B cell (primary cell): ENCODE measurements around the gene NCS1. TPM values are rescaled to one million over a fixed set of nuclear protein-coding genes. Genes with fewer than 3 reads are reported as not detected.

Experiments used
- ATAC-seq: fragments of 200-7000 bp; cut with Tn5 transposase; one replicate; pipeline ENCODE4 v1.10.0; 2021; ENCODE audit warnings: low read depth, mild to moderate bottlenecking, moderate number of reproducible peaks, moderate library complexity
- CTCF ChIA-PET: fragments of 350-600 bp; sonication (Branson Sonifier 250); formaldehyde crosslinking; loops from one replicate; lab custom pipeline; 2021; ENCODE audit warnings: antibody characterized with exemption, inconsistent platforms; lab: Charles Lee
- POLR2A ChIA-PET: fragments of 350-600 bp; sonication (Branson Sonifier 250); formaldehyde crosslinking; loops from one replicate; lab custom pipeline; 2021; ENCODE audit warnings: antibody characterized with exemption; lab: Charles Lee
- DNase-seq: peaks from one replicate; pipeline ENCODE4 v3.0.0; 2013
- H2AFZ ChIP-seq: 2 replicates; pipeline ENCODE4 v1.6.1; 2012; ENCODE audit warnings: mild to moderate bottlenecking, low read depth, low read length; ENCODE audit not compliant: insufficient read depth, poor library complexity, severe bottlenecking
- H3K27ac ChIP-seq, 2 donors: 1 replicate in 1 of 2; 2 replicates in 1 of 2; pipeline ENCODE4 v1.5.1; 2012 to 2013; ENCODE audit warnings: low read length in 2 of 2, mild to moderate bottlenecking in 2 of 2, moderate library complexity in 1 of 2
- H3K27me3 ChIP-seq, 4 experiments: fragments of 200-600 bp in 1 of 4; sonication (generic) in 1 of 4; replicated peaks in 1 of 4; 1 replicate in 2 of 4; 2 replicates in 2 of 4; pipeline versions ENCODE4 v1.6.1 to v1.7.0; 2013 to 2016; ENCODE audit warnings: low read length in 3 of 4, mild to moderate bottlenecking in 2 of 4, mixed read lengths in 1 of 4, moderate library complexity in 1 of 4; ENCODE audit not compliant: insufficient read depth in 4 of 4, control insufficient read depth in 3 of 4; ENCODE audit errors: control extremely low read depth in 1 of 4
- H3K36me3 ChIP-seq, 2 experiments: replicated peaks in 1 of 2; 1 replicate in 1 of 2; 2 replicates in 1 of 2; pipeline versions ENCODE4 v1.6.1 to v1.7.1; 2013; ENCODE audit warnings: low read length in 1 of 2; ENCODE audit not compliant: insufficient read depth in 2 of 2, control insufficient read depth in 1 of 2; ENCODE audit errors: control extremely low read depth in 1 of 2, extremely low read depth in 1 of 2
- H3K4me1 ChIP-seq, 2 donors: fragments of 200-600 bp in 1 of 2; sonication (generic) in 1 of 2; 1 replicate in 1 of 2; 2 replicates in 1 of 2; pipeline versions ENCODE4 v1.5.1 to v1.6.1; 2013 to 2017; ENCODE audit warnings: low read length in 2 of 2; ENCODE audit not compliant: control insufficient read depth in 2 of 2, insufficient read depth in 2 of 2
- H3K4me2 ChIP-seq: replicated peaks from 2 replicates; pipeline ENCODE3; 2012; ENCODE audit warnings: mild to moderate bottlenecking, low read depth, low read length; ENCODE audit not compliant: poor library complexity, severe bottlenecking
- H3K4me3 ChIP-seq, 5 experiments: fragments of 200-600 bp in 1 of 5; sonication (generic) in 1 of 5; 1 replicate in 3 of 5; 2 replicates in 2 of 5; pipeline versions ENCODE4 v1.5.1 to v1.7.0; 2011 to 2016; ENCODE audit warnings: low read length in 4 of 5, mild to moderate bottlenecking in 4 of 5, low read depth in 2 of 5, control low read depth in 1 of 5, moderate library complexity in 1 of 5; ENCODE audit not compliant: insufficient read depth in 1 of 5; ENCODE audit errors: control extremely low read depth in 1 of 5, extremely low read depth in 1 of 5
- H3K79me2 ChIP-seq: fragments of 200-600 bp; sonication (generic); one replicate; pipeline ENCODE4 v1.6.0; 2016; ENCODE audit warnings: low read length; ENCODE audit not compliant: control insufficient read depth, insufficient read depth
- H3K9ac ChIP-seq: fragments of 200-600 bp; sonication (generic); 2 replicates; pipeline ENCODE4 v1.6.1; 2017; ENCODE audit warnings: mild to moderate bottlenecking, low read length, moderate library complexity
- H3K9me3 ChIP-seq, 3 donors: one replicate each; pipeline versions ENCODE4 v1.6.1 to v1.7.1; 2013; ENCODE audit warnings: low read length in 2 of 3; ENCODE audit not compliant: control insufficient read depth in 2 of 3, insufficient read depth in 1 of 3; ENCODE audit errors: control extremely low read depth in 1 of 3
- H4K20me1 ChIP-seq: 2 replicates; pipeline ENCODE4 v1.6.0; 2012; ENCODE audit warnings: mild to moderate bottlenecking, low read length; ENCODE audit not compliant: insufficient read depth, control insufficient read depth, poor library complexity, severe bottlenecking
- H3K27ac Mint-ChIP-seq: one replicate; pipeline ENCODE4 v1.8.0; 2021; ENCODE audit warnings: mixed read lengths
- H3K27me3 Mint-ChIP-seq: one replicate; pipeline ENCODE4 v1.8.0; 2021; ENCODE audit warnings: mixed read lengths
- H3K4me1 Mint-ChIP-seq: one replicate; pipeline ENCODE4 v1.8.0; 2021; ENCODE audit warnings: mixed read lengths
- H3K4me3 Mint-ChIP-seq: one replicate; pipeline ENCODE4 v1.8.0; 2021; ENCODE audit warnings: mixed read lengths
- H3K9me3 Mint-ChIP-seq: one replicate; pipeline ENCODE4 v1.8.0; 2022; ENCODE audit warnings: mixed read lengths; ENCODE audit not compliant: insufficient read depth
- CTCF ChIP-seq: fragments of 200-600 bp; IDR thresholded peaks from one replicate; pipeline ENCODE4 v1.8.0; 2022; ENCODE audit warnings: antibody characterized with exemption, mild to moderate bottlenecking
- EZH2 ChIP-seq: IDR thresholded peaks from 2 replicates; pipeline ENCODE4 v1.6.1; 2012; ENCODE audit warnings: borderline replicate concordance, low read depth, mild to moderate bottlenecking, moderate library complexity, low read length; ENCODE audit not compliant: insufficient read depth, poor library complexity, severe bottlenecking
- WGBS: methylation state at CpG from one replicate; pipeline ENCODE4 v1.1.5; 2013; ENCODE audit warnings: missing lambda C conversion rate; ENCODE audit not compliant: insufficient coverage; 5-methylcytosine and 5-hydroxymethylcytosine counted together
- intact Hi-C: fragments of 100-400 bp; cut with micrococcal nuclease; formaldehyde crosslinking; loops from one replicate; pipeline ENCODE4 v1.10.0; 2022
- polyA plus RNA-seq: library from polyadenylated mRNA; depleted of rRNA; stranded (reverse); fragments of >200 nt; gene quantifications from 2 replicates; pipeline ENCODE4 v1.2.3, GENCODE V29; 2012
- total RNA-seq, 2 donors: library from RNA; stranded (reverse); fragments of 120-200 nt in 1 of 2; gene quantifications; 1 replicate in 1 of 2; 2 replicates in 1 of 2; pipeline versions ENCODE4 v1.2.3 to v1.2.4, GENCODE V29; 2013 to 2022

The NCS1 gene
- total and polyA plus RNA-seq, 2 donors (not counting 1 experiment from before 2014, with no cell fraction given), result 0.39 TPM; not detected in 1

GRCh38 chr9:130150779-130151382 lies 21.3 kb upstream of the NCS1 start:
- Mint-ChIP-seq H3K9me3 (no peaks in the 10 kb centered on the region), H3K4me3 (no peak overlapping the region), H3K27me3 (peaks cover 20% of the 10 kb centered on the region), H3K4me1 (no peaks in the 10 kb centered on the region), H3K27ac (no peak overlapping the region)
- DNase-seq, result no peak
- H3K4me1 ChIP-seq, result no peaks in the 10 kb centered on the region
- no peak overlapping the region for H3K27ac ChIP-seq
- H3K27me3 ChIP-seq, result peaks cover 0 to 5% (median 1%) of the 10 kb centered on the region in 4 experiments
- H4K20me1 ChIP-seq, result no peaks in the 10 kb centered on the region
- no peak overlapping the region for H3K4me3 ChIP-seq
- H3K9me3 ChIP-seq, result no peaks in the 10 kb centered on the region
- intact Hi-C loops, result no loop called here
- H3K4me2 ChIP-seq, result no peak overlapping the region
- CTCF ChIA-PET, result no interaction called here
- POLR2A ChIA-PET, result no interaction called here
- no peaks in the 10 kb centered on the region for H3K36me3 ChIP-seq
- no peaks in the 10 kb centered on the region for H3K79me2 ChIP-seq
- TF ChIP-seq CTCF, result no peak
- no peak for TF ChIP-seq EZH2
- WGBS, result 92% methylated on average over 9 of the region's 14 CpGs
- H3K9ac ChIP-seq, result no peak overlapping the region
- no peak overlapping the region for H2AFZ ChIP-seq
- ATAC-seq, result no peak

- Mint-ChIP-seq H3K4me1 (no peaks in the 10 kb centered on the region), H3K27ac (no peak overlapping the region), H3K27me3 (no peaks in the 10 kb centered on the region), H3K4me3 (no peak overlapping the region), H3K9me3 (no peaks in the 10 kb centered on the region)
- intact Hi-C loops, result no loop called here
- Histone ChIP-seq H3K9me3 (no peaks in the 10 kb centered on the region), H3K4me3 (no peak overlapping the region), H4K20me1 (no peaks in the 10 kb centered on the region), H3K9ac (no peak overlapping the region), H2AFZ (no peak overlapping the region), H3K79me2 (no peaks in the 10 kb centered on the region), H3K4me1 (no peaks in the 10 kb centered on the region), H3K27ac (no peak overlapping the region), H3K4me2 (no peak overlapping the region), H3K27me3 (no peaks in the 10 kb centered on the region), H3K36me3 (no peaks in the 10 kb centered on the region)
- POLR2A ChIA-PET, result interaction anchor here (0.7 kb wide), 1 partner anchor 235 kb away, joined by 6 read pairs; no protein-coding TSS in a partner anchor
- no peak for DNase-seq
- 89% methylated on average over 3 of the region's 3 CpGs for WGBS
- no peak for ATAC-seq
- CTCF ChIA-PET, result no interaction called here
- TF ChIP-seq CTCF (no peak), EZH2 (no peak)
Observed at GRCh38 chr9:130154816-130155215, 17.4 kb upstream of the NCS1 start.
